GM23248 (cell line): Measurements from ENCODE around the gene MYOD1. TPM values are rescaled to one million over a fixed set of nuclear protein-coding genes. Genes with fewer than 3 reads are reported as not detected.

ENCODE experiments used
- DNase-seq: peaks from one replicate; pipeline ENCODE4 v3.0.0-alpha.2; 2015
- H2AFZ ChIP-seq: fragments of 200-600 bp; sonication (generic); 2 replicates; pipeline ENCODE4 v1.6.1; 2016; ENCODE audit warnings: antibody characterized with exemption
- H3F3A ChIP-seq: fragments of 200-600 bp; sonication (generic); 2 replicates; pipeline ENCODE4 v1.6.1; 2016; ENCODE audit warnings: mild to moderate bottlenecking, antibody characterized with exemption, mixed run types; ENCODE audit not compliant: insufficient read depth
- H3K27ac ChIP-seq: fragments of 200-600 bp; sonication (generic); 2 replicates; pipeline ENCODE4 v1.5.1; 2016; ENCODE audit warnings: mild to moderate bottlenecking
- H3K27me3 ChIP-seq: fragments of 200-600 bp; sonication (generic); replicated peaks from 2 replicates; pipeline ENCODE4 v1.6.1; 2016; ENCODE audit warnings: mild to moderate bottlenecking; ENCODE audit not compliant: insufficient read depth
- H3K36me3 ChIP-seq: fragments of 200-600 bp; sonication (generic); 2 replicates; pipeline ENCODE4 v1.6.1; 2016; ENCODE audit warnings: low read depth, mild to moderate bottlenecking
- H3K4me1 ChIP-seq: fragments of 200-600 bp; sonication (generic); 2 replicates; pipeline ENCODE4 v1.6.1; 2016; ENCODE audit warnings: mild to moderate bottlenecking; ENCODE audit not compliant: insufficient read depth
- H3K4me2 ChIP-seq: fragments of 200-600 bp; sonication (generic); one replicate; pipeline ENCODE4 v1.6.1; 2016; ENCODE audit warnings: mild to moderate bottlenecking; ENCODE audit not compliant: unreplicated experiment
- H3K4me3 ChIP-seq: fragments of 200-600 bp; sonication (generic); 2 replicates; pipeline ENCODE4 v1.5.1; 2016; ENCODE audit warnings: mild to moderate bottlenecking
- H3K79me2 ChIP-seq: fragments of 200-600 bp; sonication (generic); 2 replicates; pipeline ENCODE4 v1.6.1; 2016; ENCODE audit warnings: mild to moderate bottlenecking; ENCODE audit not compliant: insufficient read depth
- H3K9ac ChIP-seq: fragments of 200-600 bp; sonication (generic); 2 replicates; pipeline ENCODE4 v1.6.1; 2016; ENCODE audit warnings: mild to moderate bottlenecking
- H3K9me2 ChIP-seq: fragments of 200-600 bp; sonication (generic); 2 replicates; pipeline ENCODE4 v1.6.1; 2016; ENCODE audit warnings: mixed run types, mild to moderate bottlenecking, moderate library complexity; ENCODE audit not compliant: insufficient read depth
- H3K9me3 ChIP-seq: fragments of 200-600 bp; sonication (generic); one replicate; pipeline ENCODE4 v1.6.1; 2017; ENCODE audit warnings: low read depth
- H4K20me1 ChIP-seq: fragments of 200-600 bp; sonication (generic); 2 replicates; pipeline ENCODE4 v1.6.0; 2016; ENCODE audit not compliant: insufficient read depth
- EZH2 ChIP-seq: fragments of 200-600 bp; sonication (generic); IDR thresholded peaks from 2 replicates; pipeline ENCODE4 v1.6.1; 2018; ENCODE audit warnings: antibody characterized with exemption, mild to moderate bottlenecking; ENCODE audit not compliant: insufficient read depth, poor library complexity, severe bottlenecking
- EZH2phosphoT487 ChIP-seq: fragments of 200-600 bp; sonication (generic); IDR thresholded peaks from 2 replicates; pipeline ENCODE4 v1.6.1; 2018; ENCODE audit warnings: antibody characterized with exemption, moderate library complexity, mild to moderate bottlenecking, low read depth; ENCODE audit not compliant: insufficient read depth
- WGBS, 2 experiments: methylation state at CpG; one replicate each; pipeline ENCODE4 v1.1.6; 2015 to 2017; ENCODE audit warnings: low lambda C conversion rate in 2 of 2, low coverage in 1 of 2; ENCODE audit errors: missing lambda C conversion rate in 2 of 2; 5-methylcytosine and 5-hydroxymethylcytosine counted together
- in situ Hi-C: fragments of 300-500 bp; cut with MboI; formaldehyde crosslinking; loops from 2 replicates; pipeline ENCODE4 v1.15.0; 2020
- polyA plus RNA-seq: library from polyadenylated mRNA; unstranded; fragments of >200 nt; fragmentation: Nextera tagmentation; extraction: Ambion mirVana; gene quantifications from 2 replicates; pipeline ENCODE4 v1.2.1, GENCODE V29; 2016
- total RNA-seq: library from RNA; depleted of rRNA; stranded (reverse); fragments of >200 nt; shearing (Covaris generic); gene quantifications from 2 replicates; pipeline ENCODE4 v1.2.3, GENCODE V29; 2014

Gene MYOD1
- total and polyA plus RNA-seq, 2 experiments from 2014 or later, result not detected

- H3K36me3 ChIP-seq, result no peaks in the 10 kb centered on the region
- no peak within 1 kb of the TSS for H3K9ac ChIP-seq
- H3K4me3 ChIP-seq, result peak within 1 kb of the TSS; percentile 63
- no peaks in the 10 kb centered on the region for H3F3A ChIP-seq
- peaks cover 30% of the 10 kb centered on the region for H3K27me3 ChIP-seq
- peak within 1 kb of the TSS; percentile 65 for H3K4me2 ChIP-seq
- H3K9me3 ChIP-seq, result no peaks in the 10 kb centered on the region
- in situ Hi-C loops, result no loop called here
- no peak for TF ChIP-seq EZH2phosphoT487
- no peak for TF ChIP-seq EZH2
- H3K4me1 ChIP-seq, result no peaks in the 10 kb centered on the region
- H3K9me2 ChIP-seq, result no peaks in the 10 kb centered on the region
- 0 out of 2 replicates have a peak within 1 kb of the TSS, but pooled peaks have one; percentile 32 for H2AFZ ChIP-seq
- DNase-seq, result peak; percentile 67
- no peak within 1 kb of the TSS for H3K27ac ChIP-seq
- no peaks in the 10 kb centered on the region for H3K79me2 ChIP-seq
- 1% methylated on average over 23 to 46 of the region's 66 CpGs for WGBS, 2 experiments
- no peaks in the 10 kb centered on the region for H4K20me1 ChIP-seq
Measured at GRCh38 chr11:17734418-17734911, 15.1 kb downstream of the MYOD1 start, which contains the start of gene KCNC1. KCNC1 (plus strand) TSS chr11:17734781; CDS start chr11:17736003, 1,222 bp downstream.

GRCh38 chr11:17734986-17735817 lies 15.8 kb downstream of the MYOD1 start:
- TF ChIP-seq EZH2, result no peak
- Histone ChIP-seq H3K4me1 (no peaks in the 10 kb centered on the region), H3K27me3 (peaks cover 30% of the 10 kb centered on the region), H3K9ac (no peak overlapping the region), H2AFZ (no peak overlapping the region), H3K9me3 (no peaks in the 10 kb centered on the region), H3K36me3 (no peaks in the 10 kb centered on the region), H3K4me2 (peak overlapping the region; percentile 65), H3K4me3 (peak overlapping the region; percentile 63), H3K9me2 (no peaks in the 10 kb centered on the region), H3K27ac (no peak overlapping the region), H3K79me2 (no peaks in the 10 kb centered on the region), H4K20me1 (no peaks in the 10 kb centered on the region), H3F3A (no peaks in the 10 kb centered on the region)
- WGBS, 2 experiments, result 2 to 4% methylated on average over 30 to 68 of the region's 73 CpGs
- peak; percentile 89 for DNase-seq
- in situ Hi-C loops, result no loop called here

- H3K27me3 ChIP-seq, result peaks cover 30% of the 10 kb centered on the region
Measured at GRCh38 chr11:17735818-17736578, 16.6 kb downstream of the MYOD1 start.

GRCh38 chr11:17736579-17736893 lies 17.2 kb downstream of the MYOD1 start:
- Histone ChIP-seq H3F3A (no peaks in the 10 kb centered on the region), H3K9me3 (no peaks in the 10 kb centered on the region), H3K4me3 (no peak overlapping the region), H3K9ac (no peak overlapping the region), H3K27ac (no peak overlapping the region), H3K36me3 (no peaks in the 10 kb centered on the region), H3K27me3 (peaks cover 30% of the 10 kb centered on the region), H3K79me2 (no peaks in the 10 kb centered on the region), H3K4me2 (no peak overlapping the region), H3K9me2 (no peaks in the 10 kb centered on the region), H3K4me1 (no peaks in the 10 kb centered on the region), H2AFZ (no peak overlapping the region), H4K20me1 (no peaks in the 10 kb centered on the region)
- no peak for DNase-seq
- in situ Hi-C loops, result no loop called here
- TF ChIP-seq EZH2phosphoT487 (no peak), EZH2 (peak; percentile 30)
- WGBS, 2 experiments, result 29 to 31% methylated on average over 12 of the region's 12 CpGs

More at GRCh38 chr11:17735818-17736578, 16.6 kb downstream of the MYOD1 start:
- Histone ChIP-seq H4K20me1 (no peaks in the 10 kb centered on the region), H3K36me3 (no peaks in the 10 kb centered on the region), H3K4me3 (no peak overlapping the region), H3K4me1 (no peaks in the 10 kb centered on the region), H3K4me2 (no peak overlapping the region), H3K79me2 (no peaks in the 10 kb centered on the region), H2AFZ (no peak overlapping the region), H3K27ac (no peak overlapping the region), H3K9me2 (no peaks in the 10 kb centered on the region), H3K9me3 (no peaks in the 10 kb centered on the region), H3F3A (no peaks in the 10 kb centered on the region), H3K9ac (no peak overlapping the region)
- WGBS, 2 experiments, result 11% methylated on average over 86 to 92 of the region's 102 CpGs
- TF ChIP-seq EZH2phosphoT487 (no peak), EZH2 (no peak)
- DNase-seq, result no peak
- in situ Hi-C loops, result no loop called here
